Right lung (tissue), 5 donors: Measurements from ENCODE around the gene BMPER. TPM values are rescaled to one million over a fixed set of nuclear protein-coding genes. Genes with fewer than 3 reads are reported as not detected.

Experiments
- DNase-seq, 2 donors: peaks; one replicate each; pipeline ENCODE4 v3.0.0-alpha.2; 2013
- polyA plus RNA-seq, 5 donors: library from polyadenylated mRNA; unstranded; fragments of 120-200 nt; gene quantifications; one replicate each; pipeline versions ENCODE4 v1.2.1 to v1.2.3, GENCODE V29; 2013; ENCODE audit warnings: inconsistent platforms in 1 of 5, low replicate concordance in 1 of 5; ENCODE audit not compliant: insufficient read length in 5 of 5, insufficient read depth in 1 of 5

The BMPER gene
- polyA plus RNA-seq, 5 donors, result 34.9 to 51.2 (median 41.7) TPM

DNA sequence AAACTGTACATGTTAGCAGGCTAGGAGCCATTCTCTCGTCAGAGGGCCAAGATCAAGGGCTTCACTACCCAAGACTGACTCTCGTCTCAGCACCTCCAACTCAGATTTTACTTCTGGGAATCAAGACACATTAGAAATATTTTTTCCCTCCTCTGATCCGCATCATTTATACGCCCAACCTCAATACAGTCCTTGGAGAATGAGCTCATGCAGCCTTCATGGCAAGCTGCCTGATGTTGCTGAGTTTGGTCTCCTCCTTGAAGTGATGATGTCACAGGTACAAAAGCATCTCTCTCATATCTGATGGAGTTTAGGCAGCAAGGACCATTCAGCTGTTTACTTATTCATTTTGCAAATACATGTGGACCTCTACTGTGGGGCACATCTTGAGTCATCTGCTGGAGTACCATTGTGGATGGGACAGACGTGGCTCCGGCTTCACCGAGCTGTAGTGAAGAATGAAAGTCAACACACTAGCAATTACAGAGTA is 114.0 kb downstream of the BMPER start:
- peak; percentile 32 to 40 for DNase-seq

DNA sequence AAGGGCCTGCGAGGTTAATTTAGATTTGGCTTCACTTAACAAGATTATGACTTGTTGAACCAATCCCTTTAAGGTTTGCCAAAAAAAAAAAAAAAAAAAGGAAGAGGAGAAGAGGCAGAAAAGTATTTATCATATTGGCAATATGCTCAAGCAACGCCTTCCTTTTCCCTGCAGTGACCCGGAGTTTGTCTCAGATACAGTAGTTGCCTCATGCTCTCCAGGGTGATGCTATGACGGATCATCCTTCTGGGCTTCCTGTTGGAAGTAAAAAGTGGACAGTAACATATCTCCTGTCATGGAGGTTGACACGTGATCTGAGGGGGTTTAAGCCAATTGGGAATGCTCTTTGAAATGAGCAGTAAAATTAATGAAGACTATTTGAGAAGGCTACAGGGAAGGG is 117.3 kb downstream of the BMPER start:
- no peak for DNase-seq

DNA sequence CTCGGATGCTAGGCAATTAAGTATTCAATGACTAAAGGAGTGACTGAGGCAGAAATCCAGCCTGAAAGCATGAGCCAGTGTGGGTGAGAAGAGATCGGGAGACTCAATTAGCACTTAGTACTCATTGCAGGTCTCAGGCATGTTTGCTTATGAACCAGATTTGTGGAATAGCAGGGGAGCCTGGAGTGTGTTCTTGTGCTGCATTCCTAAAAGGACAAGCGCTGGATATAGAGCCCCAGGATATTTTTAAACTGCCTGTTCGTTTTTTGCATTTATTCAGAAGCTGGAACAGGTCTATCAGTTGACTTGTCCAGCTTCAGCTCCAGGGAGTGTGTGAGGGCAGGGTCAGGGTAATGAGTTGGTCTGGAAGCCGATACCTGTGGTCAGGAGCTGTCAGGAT is 120.3 kb downstream of the BMPER start:
- DNase-seq, result no peak

DNA sequence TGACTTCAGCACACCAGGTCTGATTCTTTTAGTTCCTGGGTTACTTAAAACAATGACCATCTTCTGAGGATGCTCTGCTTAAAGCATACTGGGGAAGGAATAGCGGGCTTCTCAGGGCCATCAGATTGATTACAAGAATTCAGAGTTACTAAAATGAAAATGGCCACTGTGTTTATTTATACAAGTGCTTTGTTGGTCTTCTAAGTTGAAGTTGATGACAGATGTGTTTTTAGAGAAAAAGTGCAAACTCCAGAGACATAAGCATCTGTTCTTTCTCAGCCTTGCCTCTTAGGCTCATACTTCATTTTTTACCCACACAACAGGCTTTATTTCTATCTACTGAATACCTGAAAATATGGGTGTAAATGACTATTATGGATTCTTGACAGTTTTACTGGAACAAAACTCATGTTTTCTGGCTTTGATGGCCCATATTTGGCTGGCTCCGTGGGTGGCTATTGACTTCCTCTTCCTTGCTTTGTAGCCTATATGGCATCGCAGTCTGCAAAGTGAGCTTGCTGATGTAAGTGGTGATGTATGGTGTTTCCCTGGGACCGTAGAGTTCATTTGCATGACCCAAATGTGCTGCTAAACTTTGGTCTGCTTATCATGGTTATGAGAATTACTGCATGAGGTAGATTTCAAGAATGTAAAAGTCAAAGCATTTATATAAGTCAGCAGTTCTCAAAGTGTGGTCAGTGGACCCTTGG is 121.3 kb downstream of the BMPER start:
- no peak for DNase-seq

DNA sequence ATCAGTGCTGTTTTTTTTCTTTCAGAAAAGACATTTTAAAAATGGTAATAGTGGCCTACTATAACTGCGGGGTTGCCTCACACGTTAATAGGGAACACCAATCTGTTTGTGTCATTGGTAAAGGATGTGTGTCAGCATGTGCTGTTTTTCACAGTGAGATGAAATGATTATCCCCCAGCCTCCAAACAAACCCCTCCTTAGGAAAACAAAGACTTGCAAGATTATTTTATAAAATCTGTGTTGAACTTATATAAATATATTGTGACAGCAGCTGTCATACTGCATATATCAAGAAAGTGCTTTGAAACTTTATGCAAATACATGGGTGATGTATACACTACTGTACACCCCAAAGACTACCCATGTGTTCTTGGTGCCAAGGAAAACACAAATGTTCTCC is 125.8 kb downstream of the BMPER start:
- DNase-seq, result no peak

DNA sequence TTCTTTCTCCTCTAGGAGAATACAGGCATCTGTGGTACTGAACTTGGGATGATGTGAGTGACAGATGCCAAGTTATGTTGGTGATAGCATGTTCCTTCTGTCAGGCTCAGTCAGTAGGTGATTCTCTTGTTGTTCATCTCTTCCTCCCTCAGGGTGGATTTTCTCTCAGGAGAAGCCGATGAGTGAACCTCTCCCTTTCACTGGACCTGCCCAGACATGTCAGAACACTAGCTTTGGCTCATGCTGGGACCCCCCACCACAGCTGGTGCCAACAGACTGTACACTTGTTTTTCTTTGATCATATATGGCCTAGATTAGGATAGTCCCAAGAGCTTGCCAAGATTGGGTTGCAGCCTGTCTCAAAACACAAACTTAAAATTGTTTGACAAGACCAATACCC is 129.4 kb downstream of the BMPER start:
- no peak for DNase-seq

DNA sequence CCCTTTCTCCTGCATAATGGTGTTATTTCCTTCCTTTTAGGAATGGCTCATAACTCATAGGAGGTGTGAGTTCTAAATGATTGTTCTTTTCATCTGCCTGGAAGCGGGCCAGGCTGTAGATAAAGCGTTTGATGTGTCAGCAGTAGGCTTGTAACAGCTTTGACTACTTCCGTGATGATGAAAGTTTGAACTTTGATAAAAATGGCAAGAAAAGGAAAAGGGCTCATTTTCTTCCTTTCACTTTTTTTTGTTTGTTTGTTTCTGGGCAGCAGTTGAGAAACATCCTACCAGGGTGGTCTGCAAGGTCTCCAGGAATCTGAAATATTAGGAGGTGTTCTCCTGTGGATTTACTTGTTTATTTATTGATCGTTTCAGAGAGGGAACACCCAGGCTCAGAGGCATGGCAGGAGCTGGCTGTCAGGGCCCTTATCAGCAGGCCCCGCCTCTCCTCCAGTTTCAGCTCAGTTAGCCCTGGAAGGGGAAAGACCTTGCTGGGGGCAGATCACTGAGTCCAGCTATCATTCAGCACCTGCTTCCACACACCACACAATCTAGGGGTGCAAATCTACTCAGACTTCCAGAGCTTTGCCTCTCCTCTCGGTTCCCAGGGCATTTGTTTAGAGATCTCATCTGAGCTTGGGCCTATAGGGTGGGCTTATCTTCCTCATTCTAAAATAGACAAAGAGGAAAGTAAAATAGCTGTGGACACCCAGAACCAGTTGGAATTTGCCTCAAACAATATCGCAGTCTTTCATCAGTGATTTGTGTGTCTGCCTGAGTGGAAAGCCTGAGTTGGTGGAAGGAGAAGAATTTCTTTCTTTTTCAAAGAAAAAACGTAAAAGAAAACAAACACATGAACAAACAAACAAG is 130.9 kb downstream of the BMPER start:
- peak; percentile 70 to 79 for DNase-seq

DNA sequence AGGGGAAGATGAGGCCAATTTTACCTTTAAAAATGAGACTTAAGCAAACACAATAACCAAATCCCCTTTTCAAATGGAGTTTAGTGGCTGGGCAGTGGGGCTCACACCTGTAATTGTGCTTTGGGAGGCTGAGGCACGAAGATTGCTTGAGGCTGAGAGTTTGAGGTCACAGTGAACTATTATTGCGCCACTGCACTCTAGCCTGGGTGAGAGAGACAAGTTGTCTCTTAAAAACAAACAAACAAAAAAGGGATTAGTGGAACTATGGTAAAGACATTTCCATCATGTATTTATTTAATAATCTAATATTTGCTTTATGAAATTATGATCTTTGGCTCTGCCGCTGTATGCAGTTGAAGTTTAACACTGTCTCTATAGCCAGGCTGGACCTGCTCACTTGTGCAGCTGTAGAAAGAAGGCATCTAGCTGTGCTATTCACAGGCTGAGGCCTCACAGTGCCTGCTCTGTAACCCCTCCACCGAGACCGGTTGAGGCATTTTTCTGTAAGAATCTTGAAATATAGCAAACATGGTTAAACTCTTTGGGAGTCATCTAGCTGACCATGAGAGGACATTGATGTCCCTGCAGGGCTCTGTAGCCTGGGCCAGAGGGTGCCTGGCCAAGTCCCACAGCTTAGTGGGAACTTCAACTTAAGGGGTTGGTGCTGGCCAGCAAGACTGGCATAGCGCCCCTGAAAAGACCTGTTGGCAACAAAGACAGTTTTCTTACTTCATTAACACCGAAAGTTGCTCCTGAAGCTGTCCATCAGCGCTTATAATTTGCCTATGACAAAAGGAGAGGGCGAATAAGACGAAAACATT is 131.8 kb downstream of the BMPER start:
- DNase-seq, result no peak

DNA sequence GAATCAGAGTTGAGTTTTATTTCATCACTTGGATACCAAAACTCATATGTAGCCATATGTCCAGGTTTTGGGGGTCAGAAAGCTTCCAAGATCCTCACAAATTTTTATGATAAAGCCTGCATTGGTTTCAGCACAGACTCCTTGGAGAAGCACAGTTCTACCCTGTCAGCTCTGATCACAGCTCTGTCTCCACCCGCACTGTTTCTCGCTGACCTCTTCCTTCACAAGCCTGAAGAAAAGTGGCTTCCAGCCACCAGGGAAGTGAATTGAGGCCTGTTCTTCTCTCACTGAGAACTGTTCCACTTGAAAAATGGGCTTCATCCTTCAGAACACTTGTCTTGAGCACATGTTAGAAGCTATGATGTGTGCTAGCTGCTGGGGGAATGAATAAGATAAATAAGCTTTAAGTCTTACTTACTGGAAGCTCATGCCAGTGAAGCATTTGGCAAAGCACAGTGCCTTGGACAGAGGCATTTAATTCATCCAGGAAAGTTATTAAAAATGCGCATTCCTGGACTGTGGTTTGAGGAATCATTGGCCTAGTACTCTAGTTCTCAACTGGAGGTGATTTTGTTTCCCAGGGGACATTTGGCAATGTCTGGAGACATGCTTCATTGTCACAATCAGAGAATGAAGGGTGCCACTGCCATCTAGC is 133.6 kb downstream of the BMPER start:
- no peak for DNase-seq

DNA sequence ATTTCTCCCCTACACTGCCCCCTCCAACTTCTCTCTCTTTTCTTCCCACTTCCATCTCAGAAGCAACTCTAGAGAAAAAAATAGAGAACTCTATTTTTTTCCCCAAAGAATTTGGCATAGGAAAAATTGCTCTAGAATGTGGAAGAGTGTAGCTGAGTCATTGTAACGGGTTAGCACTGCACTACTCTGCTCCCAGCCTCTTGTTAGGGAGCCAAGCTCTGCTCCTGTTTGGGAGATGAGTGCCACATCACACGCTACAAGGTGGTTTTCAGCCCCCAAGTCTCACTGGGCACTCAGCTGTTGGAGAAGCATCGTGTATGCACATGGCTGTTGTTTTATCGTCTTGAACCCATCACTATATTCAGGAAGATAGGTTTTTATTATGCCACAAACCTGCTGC is 136.4 kb downstream of the BMPER start:
- no peak for DNase-seq

DNA sequence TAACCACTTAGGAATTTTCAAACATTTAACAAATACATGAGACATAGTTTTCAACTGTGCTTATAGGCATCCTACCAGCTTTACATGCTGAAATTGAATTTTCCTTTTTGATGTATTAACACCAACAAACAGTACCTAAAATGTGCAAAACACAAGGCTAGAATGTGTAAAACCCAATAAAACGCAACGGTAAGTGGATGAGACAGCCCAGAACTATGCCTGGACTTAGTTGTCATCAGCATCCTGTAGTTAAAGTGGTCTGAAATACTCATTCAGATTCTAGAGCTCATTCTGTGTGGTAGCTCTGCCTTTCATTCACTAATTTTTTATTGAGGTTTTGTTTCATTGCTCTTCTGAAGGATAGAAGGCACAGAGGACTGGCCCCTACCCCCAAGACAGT is 137.1 kb downstream of the BMPER start:
- no peak for DNase-seq

DNA sequence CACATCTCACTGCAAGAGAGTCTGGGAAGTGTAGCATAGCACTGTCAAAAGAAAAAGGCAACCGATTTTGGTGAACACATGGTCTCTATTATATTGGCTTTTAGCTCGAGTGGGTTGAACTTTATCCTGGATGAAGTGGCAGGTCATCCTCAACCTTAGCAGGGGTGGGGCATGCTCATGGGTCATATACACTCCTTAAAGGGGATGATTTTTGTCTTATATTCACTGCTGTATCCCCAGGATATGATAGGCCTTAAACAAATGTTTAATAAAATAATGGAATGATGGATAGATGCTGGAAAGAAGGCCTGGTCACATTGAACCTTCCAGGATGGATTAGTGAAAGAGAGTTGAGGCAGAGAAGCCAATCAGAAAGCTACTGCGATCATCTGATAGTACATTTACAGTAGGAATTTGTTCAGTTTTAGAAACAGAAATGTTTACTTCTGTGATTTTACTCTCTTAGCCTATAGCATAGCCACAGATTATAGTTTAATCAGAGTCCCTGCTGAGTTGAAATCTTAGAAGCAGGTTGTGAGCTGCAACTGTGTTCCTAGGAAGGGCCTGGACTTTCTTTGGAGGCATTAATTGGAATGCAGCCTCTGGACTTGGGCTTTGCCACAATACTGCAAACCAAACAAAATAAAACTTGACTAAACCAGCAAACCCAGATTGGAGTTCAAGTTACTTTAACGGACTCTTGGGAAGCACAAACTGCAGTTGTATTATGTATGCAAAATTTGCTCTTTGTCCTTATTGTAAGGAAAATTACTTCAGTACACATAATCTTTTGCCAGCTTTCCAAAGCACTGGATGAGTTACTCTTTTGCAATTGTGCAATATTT is 138.3 kb downstream of the BMPER start:
- DNase-seq, result no peak

DNA sequence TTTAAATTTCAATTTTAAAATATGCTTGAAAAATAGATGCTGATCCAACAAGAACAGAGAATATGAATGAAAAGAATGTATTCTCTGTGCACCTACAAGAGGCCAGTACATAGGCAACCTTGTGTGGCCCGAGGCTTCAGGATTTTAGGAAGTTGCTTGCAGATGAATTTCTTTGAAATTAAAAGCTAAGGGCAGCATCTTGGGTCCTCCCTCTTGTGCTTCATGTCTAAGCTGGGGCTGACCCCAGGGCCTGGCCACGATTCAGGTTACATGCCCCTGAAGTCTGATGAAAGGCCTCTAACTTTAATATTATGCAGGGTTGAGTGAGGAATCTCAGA is 138.9 kb downstream of the BMPER start:
- no peak for DNase-seq

DNA sequence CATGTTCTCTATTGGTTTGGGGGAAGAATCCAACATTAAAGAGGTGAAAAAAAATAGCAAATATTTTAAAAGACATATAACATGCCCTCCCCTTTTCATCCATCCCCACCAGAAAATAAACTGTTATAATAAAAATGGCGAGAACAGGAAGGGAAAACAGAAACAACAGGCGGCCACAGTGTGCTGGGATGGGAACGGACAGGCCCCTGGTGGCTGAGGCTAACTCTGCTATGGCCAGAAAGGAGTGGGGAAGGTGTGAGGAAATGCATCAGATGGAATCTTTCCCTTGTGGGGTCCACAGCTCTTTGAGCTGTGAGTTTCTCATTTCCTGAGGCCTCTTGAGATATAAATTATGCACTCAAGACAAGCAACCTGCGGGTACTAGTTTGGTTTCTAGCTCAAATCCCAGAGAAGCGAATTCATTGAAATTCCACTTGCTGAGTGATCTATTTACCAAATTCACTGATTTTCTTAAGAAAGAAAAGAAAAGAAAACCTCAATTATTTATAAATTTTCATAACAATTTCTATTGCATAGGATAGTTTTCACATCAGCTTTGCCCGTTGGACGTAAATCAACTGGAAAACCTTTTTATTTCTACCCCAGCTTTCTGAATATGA is 139.5 kb downstream of the BMPER start:
- no peak for DNase-seq

DNA sequence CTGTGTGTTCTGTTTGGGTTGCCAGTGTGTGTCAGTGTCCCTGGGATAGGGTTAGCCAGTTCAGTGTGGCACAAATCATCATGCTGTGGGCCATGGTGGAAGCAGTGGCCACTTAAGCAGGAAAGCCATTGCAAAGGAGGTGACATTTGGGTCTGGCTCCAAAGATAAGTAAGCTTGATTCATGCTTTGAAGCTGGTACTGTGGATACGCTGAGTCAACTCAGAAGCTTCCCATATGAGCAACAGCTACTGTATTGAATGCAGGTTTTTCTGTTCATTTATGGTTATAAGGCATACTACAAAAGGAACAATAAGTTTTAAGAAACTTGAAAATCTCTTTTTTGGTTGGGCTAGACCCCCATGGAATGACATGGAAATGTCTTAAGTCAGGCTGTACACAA is 143.1 kb downstream of the BMPER start:
- no peak for DNase-seq

DNA sequence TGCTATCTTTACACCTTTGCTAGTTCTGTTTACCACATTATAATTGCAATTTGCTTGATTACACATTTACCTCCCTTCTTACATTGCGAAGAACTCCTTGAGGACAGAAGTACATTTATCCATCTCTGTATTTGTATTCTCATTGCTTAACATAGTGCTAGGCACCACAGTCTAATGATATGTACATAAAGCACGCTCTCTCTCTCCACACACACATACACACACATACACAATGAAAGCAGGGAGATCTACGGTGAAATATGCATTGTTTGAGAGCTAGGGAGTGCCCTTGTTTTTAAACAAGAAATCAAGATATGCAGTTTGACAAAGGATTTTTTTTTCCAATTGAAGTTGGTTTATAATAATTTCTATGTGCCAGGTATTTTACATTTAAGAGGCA is 148.7 kb downstream of the BMPER start:
- DNase-seq, result no peak

DNA sequence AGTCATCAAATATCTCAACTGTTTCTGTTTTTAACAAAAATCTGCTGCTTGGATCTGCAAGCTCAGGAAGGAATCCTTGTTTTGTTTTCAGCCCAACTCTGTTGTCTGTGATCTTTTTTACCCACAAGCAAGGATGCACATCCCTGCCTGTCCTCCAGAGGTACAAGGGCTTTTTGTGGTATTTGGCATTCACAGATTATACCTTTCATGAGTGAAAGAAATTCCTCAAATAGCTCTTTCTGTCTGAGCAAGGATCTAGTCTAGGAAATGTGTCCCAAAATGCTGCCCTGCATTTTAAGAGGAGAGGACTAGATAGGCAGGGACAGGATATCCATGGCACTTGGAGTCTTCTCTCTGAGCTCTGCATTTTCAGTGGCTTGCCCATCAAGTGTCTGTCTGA is 151.8 kb downstream of the BMPER start:
- no peak for DNase-seq

DNA sequence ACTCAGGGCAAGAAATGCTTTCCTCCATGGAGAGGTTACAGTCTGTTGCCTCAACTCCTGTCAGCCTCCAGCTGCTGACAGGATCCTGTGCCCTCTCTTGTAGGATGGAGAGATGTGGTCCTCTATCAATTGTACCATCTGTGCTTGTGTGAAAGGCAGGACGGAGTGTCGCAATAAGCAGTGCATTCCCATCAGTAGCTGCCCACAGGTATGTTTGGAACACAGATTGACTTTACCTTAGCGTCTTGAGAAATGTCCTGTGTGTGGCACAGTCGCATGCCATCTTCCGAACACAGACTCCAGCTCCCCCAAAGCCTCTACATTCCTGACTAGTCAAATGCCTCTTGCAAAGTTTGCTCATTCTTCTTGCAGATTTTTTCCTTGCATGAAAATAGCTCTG is 152.6 kb downstream of the BMPER start:
- no peak for DNase-seq

DNA sequence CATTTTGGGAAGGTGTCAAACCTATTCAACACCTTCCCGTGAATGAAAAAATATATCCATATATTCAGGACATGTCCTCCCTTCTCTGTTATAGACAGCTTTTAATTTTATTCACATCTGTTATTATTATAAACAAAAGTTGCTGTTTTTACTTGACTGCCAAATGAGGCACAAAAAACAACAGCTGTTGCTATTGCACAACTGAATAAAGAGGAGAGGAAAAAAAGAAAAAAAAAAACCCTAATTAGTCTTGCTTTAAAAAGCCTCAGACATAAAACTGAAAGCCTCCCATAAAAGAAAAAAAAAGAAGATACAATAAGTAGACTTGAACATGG is 153.4 kb downstream of the BMPER start:
- DNase-seq, result peak; percentile 72 to 74

DNA sequence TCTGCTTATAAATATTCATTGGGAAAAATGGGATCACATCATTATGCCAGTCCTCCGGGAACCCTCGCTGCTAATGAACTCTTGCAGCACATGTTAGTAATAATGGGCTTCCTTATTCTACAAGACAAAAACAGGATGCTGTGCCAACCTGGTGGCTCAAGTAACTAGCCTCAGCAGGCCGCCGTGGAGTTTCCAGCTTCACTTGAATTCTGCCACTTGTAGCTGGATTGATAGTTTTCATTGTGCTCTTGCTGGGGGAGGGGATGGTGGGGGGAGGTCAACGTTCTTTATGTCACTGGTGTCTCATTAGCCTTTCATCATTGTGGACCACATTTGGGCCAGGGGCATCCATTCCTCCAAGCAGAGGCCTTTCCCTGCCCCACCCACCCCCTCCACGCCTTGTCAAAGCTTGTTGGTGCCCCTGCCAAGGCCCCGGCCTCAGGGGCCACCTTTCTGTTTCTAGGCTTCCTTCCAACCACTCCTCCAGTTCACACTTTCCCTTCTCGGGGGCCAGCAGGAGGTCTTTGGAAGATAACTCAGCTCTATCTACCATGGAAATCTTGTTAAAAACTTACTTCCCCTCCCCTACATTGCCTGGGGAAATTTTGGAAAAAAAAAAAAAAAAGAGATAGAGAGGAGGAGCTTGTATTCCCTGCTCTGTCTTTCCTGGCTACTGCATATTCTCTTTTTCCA is 153.9 kb downstream of the BMPER start:
- no peak for DNase-seq
